GM19438 (cell line): ENCODE results near the gene LFNG.
"Not testable (repeated sequence)": the region's sequence is repeated elsewhere in the genome, so short reads cannot be mapped to it uniquely, and the experiment has no call there.

Experiments used
- ATAC-seq: cut with Tn5 transposase; IDR thresholded peaks from one replicate; pipeline ENCODE4 v1.9.1; 2021; ENCODE audit warnings: low read depth; ENCODE audit not compliant: unreplicated experiment

LFNG gene

GRCh38 chr7:2540641-2541051 is 21.1 kb downstream of the LFNG start:
- ATAC-seq: no peak

GRCh38 chr7:2541291-2542010 is 21.9 kb downstream of the LFNG start:
- ATAC-seq: no peak

GRCh38 chr7:2542011-2542915 is 22.7 kb downstream of the LFNG start:
- no peak for ATAC-seq

GRCh38 chr7:2542916-2543871 is 23.6 kb downstream of the LFNG start:
- no peak for ATAC-seq

- ATAC-seq: no peak
These were observed 25.1 kb downstream of the LFNG start for GRCh38 chr7:2544541-2545188.

GRCh38 chr7:2545746-2546425 is 26.3 kb downstream of the LFNG start:
- no peak for ATAC-seq

GRCh38 chr7:2546776-2547586 is 27.4 kb downstream of the LFNG start:
- ATAC-seq: no peak

GRCh38 chr7:2551418-2551817 is 31.8 kb downstream of the LFNG start:
- no peak for ATAC-seq

GRCh38 chr7:2553108-2553507 is 33.5 kb downstream of the LFNG start:
- no peak for ATAC-seq

GRCh38 chr7:2553831-2554581 is 34.4 kb downstream of the LFNG start:
- ATAC-seq: no peak

GRCh38 chr7:2554661-2555111 is 35.1 kb downstream of the LFNG start:
- ATAC-seq: no peak

GRCh38 chr7:2555121-2556052 is 35.8 kb downstream of the LFNG start, which contains the start of gene BRAT1:
TSS of gene BRAT1 (minus strand) at chr7:2555524. CDS start at chr7:2554431, 1,093 bp downstream.
- peak; percentile 71 for ATAC-seq

GRCh38 chr7:2558629-2559282 is 39.2 kb downstream of the LFNG start, which contains the start of gene IQCE:
TSS of gene IQCE (plus strand) at chr7:2558979. CDS start at chr7:2559182, 203 bp downstream.
- ATAC-seq: peak; percentile 41

- ATAC-seq: no peak
These were observed 39.8 kb downstream of the LFNG start for GRCh38 chr7:2559283-2559950.

- not testable (repeated sequence) for ATAC-seq
These were observed 44.4 kb downstream of the LFNG start for GRCh38 chr7:2563955-2564354.
